GM21619 (cell line): ENCODE data around the gene ACBD5.

Experiments
- ATAC-seq: cut with Tn5 transposase; IDR thresholded peaks from one replicate; pipeline ENCODE4 v1.9.1; 2021; ENCODE audit not compliant: unreplicated experiment

Gene ACBD5

GRCh38 chr10:27153845-27154193 is 86.8 kb downstream of the ACBD5 start:
- ATAC-seq = peak; percentile 1

GRCh38 chr10:27153329-27153728 is 87.3 kb downstream of the ACBD5 start:
- ATAC-seq = no peak

GRCh38 chr10:27152687-27153086 is 87.9 kb downstream of the ACBD5 start:
- ATAC-seq = no peak

GRCh38 chr10:27150261-27150660 is 90.3 kb downstream of the ACBD5 start:
- no peak for ATAC-seq

GRCh38 chr10:27147701-27148100 is 92.9 kb downstream of the ACBD5 start:
- no peak for ATAC-seq

GRCh38 chr10:27145937-27146336 is 94.7 kb downstream of the ACBD5 start:
- ATAC-seq = no peak
